AG04450 (cell line): ENCODE measurements around the gene ATG4D. TPM values are rescaled to one million over a fixed set of nuclear protein-coding genes. Genes with fewer than 3 reads are reported as not detected.

Experiments
- CTCF ChIA-PET: fragments of 300-600, 350-600 bp; formaldehyde crosslinking; extraction: SDS; loops from one replicate; lab custom pipeline; 2022; ENCODE audit warnings: antibody characterized with exemption, inconsistent platforms; lab: Charles Lee
- POLR2A ChIA-PET: fragments of 350-600 bp; formaldehyde crosslinking; extraction: SDS; loops from one replicate; lab custom pipeline; 2021; ENCODE audit warnings: antibody characterized with exemption, inconsistent platforms; lab: Yijun Ruan, JAX
- DNase-seq: peaks from one replicate; pipeline ENCODE4 v3.0.0-alpha.2; 2011; ENCODE audit warnings: low read depth, low spot score
- H3K27ac ChIP-seq: one replicate; pipeline ENCODE4 v1.5.1; 2012; ENCODE audit warnings: low read depth, low read length, control low read depth
- H3K27me3 ChIP-seq: one replicate; pipeline ENCODE4 v1.6.0; 2012; ENCODE audit warnings: low read length; ENCODE audit not compliant: control insufficient read depth, insufficient read depth
- H3K4me3 ChIP-seq: 2 replicates; pipeline ENCODE4 v1.5.1; 2011; ENCODE audit warnings: mild to moderate bottlenecking, low read depth, low read length, control low read depth
- H3K9me3 ChIP-seq: 2 replicates; pipeline ENCODE4 v1.5.1; 2012; ENCODE audit warnings: low read length; ENCODE audit not compliant: control insufficient read depth, insufficient read depth
- CTCF ChIP-seq: IDR thresholded peaks from 2 replicates; pipeline ENCODE4 v1.5.1; 2011; ENCODE audit warnings: low read depth, low read length, control low read depth, inconsistent platforms
- polyA plus RNA-seq: library from polyadenylated mRNA; depleted of rRNA; stranded (reverse); fragments of >200 nt; gene quantifications from 2 replicates; pipeline ENCODE4 v1.2.3, GENCODE V29; 2011

ATG4D gene
- polyA plus RNA-seq, 1 experiment = 4.6 TPM

GRCh38 chr19:10566408-10566657 lies 22.6 kb downstream of the ATG4D start:
- Histone ChIP-seq H3K4me3 (peak overlapping the region; percentile 95), H3K27ac (peak overlapping the region; percentile 47), H3K27me3 (no peaks in the 10 kb centered on the region), H3K9me3 (no peaks in the 10 kb centered on the region)
- no peak for TF ChIP-seq CTCF
- ChIA-PET POLR2A (interaction anchor here (0.7 kb wide), 2 partner anchors 11 to 30 kb away, joined by 3 to 6 read pairs; no protein-coding TSS in a partner anchor), CTCF (interaction anchor here (0.6 to 0.9 kb wide), 3 partner anchors 11 to 15 kb away, joined by 3 read pairs; no protein-coding TSS in a partner anchor)
- DNase-seq = no peak

- no peak overlapping the region for H3K27ac ChIP-seq
- H3K27me3 ChIP-seq = no peaks in the 10 kb centered on the region
- ChIA-PET CTCF (interaction anchor here (0.6 to 1.4 kb wide), 4 partner anchors 14 to 79 kb away, joined by 3 to 7 read pairs (median 3); no protein-coding TSS in a partner anchor), POLR2A (no interaction called here)
- peak overlapping the region; percentile 7; the same call in 1 of the 2 replicates for H3K4me3 ChIP-seq
- no peak for TF ChIP-seq CTCF
- DNase-seq = no peak
- H3K9me3 ChIP-seq = no peaks in the 10 kb centered on the region
These were observed 23.1 kb downstream of the ATG4D start for GRCh38 chr19:10566658-10567410.

- Histone ChIP-seq H3K4me3 (peak overlapping the region; percentile 69), H3K27me3 (no peaks in the 10 kb centered on the region), H3K27ac (no peak overlapping the region), H3K9me3 (no peaks in the 10 kb centered on the region)
- POLR2A ChIA-PET = no interaction called here
- TF ChIP-seq CTCF = no peak
- CTCF ChIA-PET = interaction anchor here (0.6 to 1.5 kb wide), 5 partner anchors 63 to 150 kb away, joined by 3 to 7 read pairs (median 6); partner anchors contain the start of gene DNM2
- DNase-seq = no peak
These were observed 24.0 kb downstream of the ATG4D start for GRCh38 chr19:10567656-10568055.

GRCh38 chr19:10568062-10568825 lies 24.5 kb downstream of the ATG4D start:
- POLR2A ChIA-PET = interaction anchor here (0.6 kb wide), 1 partner anchor 260 kb away, joined by 3 read pairs; no protein-coding TSS in a partner anchor
- CTCF ChIA-PET = interaction anchor here (0.9 to 1.5 kb wide), 4 partner anchors 76 to 149 kb away, joined by 3 to 7 read pairs (median 6); partner anchors contain the start of gene DNM2
- Histone ChIP-seq H3K9me3 (no peaks in the 10 kb centered on the region), H3K27ac (no peak overlapping the region), H3K4me3 (peak overlapping the region; percentile 69), H3K27me3 (no peaks in the 10 kb centered on the region)
- DNase-seq = no peak
- TF ChIP-seq CTCF = 0 out of 2 replicates have a peak, but pooled peaks have one; percentile 2
